ENCODE results near the gene NDC80. TPM values are rescaled to one million over a fixed set of nuclear protein-coding genes. Genes with fewer than 3 reads are reported as not detected.
"Not testable (repeated sequence)": the region's sequence is repeated elsewhere in the genome, so short reads cannot be mapped to it uniquely, and the experiment has no call there.

NDC80 gene
- total RNA-seq, 1 experiment from 2014 or later = 46.9 TPM

DNA sequence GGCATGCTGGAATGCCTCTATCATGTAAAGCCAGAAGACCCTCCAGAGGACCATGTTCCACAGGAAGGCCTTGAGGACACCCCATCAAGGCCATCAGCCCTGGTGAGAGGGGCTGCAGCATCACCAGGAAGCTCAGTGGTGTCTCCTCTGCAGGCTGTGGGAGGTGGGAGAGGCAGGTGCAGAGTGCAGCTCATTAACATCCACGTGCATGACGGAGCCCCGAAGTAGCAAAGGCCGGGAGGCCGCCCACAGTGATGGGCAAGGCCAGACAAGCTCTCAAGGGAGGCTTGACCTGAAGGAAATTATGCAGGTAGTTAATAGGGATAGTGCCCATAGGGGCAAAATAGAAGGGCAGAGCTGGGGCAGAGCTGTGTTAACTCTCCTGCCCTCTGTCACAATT, 53.9 kb downstream of the NDC80 start:
- DNase-seq (ENCODE audit: low read depth) = no peak

DNA sequence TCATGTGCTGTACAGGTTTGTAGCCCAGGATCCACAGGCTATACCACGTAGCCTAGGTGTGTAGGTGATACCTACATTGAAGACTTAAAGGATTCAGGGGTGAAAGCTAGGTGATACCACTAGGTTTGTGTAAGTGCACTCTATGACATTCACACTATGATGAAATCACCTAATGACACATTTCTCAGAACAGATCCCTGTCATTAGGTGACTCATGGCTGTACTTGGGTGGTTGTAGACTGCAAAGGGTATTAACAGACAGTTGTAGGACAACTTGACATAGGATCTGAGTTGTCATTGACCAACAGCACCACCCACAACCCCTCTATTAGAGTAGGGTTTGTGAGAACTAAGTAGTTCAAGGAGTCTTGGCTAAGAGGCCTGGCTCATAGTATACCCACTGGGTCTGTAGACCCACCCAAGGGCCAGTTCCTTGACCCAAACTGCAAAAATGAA, 56.5 kb downstream of the NDC80 start:
- DNase-seq (ENCODE audit: low read depth) = peak; percentile 61

DNA sequence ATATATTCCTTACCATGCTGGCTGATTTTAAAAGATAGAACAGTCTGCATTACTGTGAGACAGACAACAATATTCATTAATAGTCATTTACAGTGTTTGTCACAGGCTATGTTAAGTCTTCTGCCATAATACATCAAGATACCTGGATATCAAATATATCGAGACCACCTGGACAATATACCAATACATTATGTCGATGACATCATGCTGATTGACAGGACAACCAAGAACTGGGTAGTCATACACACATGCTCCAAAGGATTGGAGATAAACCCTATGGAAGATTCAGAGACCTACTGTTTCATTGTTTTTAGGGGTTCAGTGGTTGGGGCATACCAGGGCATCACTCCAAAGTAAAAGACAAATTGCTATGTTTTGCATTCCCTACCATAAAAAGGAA, 57.6 kb downstream of the NDC80 start:
- DNase-seq (ENCODE audit: low read depth) = no peak

DNA sequence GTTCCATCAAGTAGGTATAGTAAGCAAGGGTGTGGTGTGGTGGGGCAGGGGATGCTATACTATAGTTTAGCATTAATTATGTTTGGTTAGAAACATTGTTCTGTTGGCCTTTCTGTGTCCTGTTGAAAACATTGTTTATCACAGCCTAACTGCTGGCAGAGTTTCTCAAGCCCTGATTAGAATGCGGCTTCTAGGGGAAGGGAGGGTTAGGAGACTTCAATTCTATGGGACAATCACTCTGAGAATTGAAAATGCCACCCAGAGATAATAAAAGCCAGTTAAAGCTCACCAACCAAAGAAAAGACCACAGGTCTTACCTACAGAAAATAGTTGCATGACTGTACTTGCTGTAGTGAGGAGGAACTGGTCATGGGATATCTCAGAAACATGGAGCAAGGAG, 64.2 kb downstream of the NDC80 start:
- no peak for DNase-seq (ENCODE audit: low read depth)

DNA sequence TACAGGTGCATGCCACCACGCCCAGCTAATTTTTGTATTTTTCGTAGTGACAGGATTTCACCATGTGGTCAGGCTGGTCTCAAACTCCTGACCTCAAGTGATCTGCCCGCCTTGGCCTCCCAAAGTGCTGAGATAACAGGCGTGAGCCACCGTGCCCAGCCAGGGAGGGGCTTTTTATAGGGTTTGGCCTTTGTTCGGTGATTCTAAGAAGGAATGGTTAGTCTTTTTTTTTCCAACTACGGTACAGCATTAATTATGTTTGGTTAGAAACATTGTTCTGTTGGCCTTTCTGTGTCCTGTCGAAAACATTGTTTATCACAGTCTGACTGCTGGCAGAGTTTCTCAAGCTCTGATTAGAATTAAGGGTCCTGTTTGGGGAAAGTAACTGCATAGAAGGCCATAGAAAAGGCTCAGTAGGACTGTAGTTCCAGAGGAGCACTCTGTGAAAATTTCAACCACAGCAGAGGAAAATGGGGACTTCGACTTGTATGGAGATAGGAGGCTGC, 64.8 kb downstream of the NDC80 start:
- DNase-seq (ENCODE audit: low read depth) = no peak

DNA sequence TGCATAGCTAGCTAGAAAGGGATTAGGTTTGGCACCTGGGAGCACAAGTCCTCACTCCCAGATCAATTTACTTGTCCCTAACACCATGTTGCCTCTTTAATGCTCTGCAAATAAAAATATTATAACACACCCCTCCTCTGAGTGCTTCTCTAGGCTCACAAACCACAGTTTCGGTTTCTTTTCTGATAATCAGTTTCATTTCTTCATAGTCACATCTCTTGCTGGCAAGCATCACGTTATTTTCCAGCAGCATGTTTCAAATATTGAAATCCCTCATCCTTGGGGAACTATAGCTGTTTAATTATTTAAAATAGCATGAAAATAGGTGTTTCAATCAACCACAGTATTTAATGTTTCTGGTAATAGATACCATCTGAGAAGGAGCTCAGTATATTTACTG, 70.3 kb downstream of the NDC80 start:
- DNase-seq (ENCODE audit: low read depth) = no peak

DNA sequence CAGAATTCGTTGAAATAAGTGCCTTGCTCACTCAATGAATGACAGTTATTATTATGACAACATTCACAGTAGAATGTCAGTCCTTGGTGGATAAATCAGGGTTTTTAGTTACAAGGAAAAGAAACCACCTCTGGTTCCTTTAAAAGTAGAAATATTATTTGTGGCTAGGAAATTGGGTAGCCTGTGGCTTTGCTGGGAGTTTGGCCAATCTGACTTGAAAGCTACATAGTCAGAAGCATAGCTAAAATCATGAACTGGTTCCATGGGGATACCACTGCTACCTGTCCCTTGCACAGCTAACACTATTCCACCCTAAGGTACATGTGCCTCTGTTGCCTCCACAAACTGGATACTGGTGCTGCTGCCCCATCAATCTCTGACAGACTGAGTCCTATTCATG, 71.4 kb downstream of the NDC80 start:
- no peak for DNase-seq (ENCODE audit: low read depth)

DNA sequence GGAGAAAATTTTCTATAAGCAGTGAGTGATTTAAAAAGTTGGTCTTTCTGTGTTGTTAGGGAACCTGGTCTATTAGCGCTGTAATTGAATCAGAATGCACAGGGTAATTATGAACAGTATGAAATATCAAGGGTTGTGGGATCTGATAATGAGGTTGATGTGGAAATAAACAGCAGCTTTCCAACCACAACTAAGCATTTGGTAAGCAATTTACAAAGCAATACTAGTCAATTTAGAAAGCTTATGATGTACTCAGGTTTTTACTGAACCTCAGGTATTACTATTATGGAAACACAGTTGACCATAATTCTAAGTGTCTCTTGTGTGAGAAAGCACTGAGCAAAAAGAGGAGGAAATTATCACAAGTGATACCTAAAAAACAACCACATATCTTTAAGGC, 73.2 kb downstream of the NDC80 start:
- DNase-seq (ENCODE audit: low read depth) = no peak

DNA sequence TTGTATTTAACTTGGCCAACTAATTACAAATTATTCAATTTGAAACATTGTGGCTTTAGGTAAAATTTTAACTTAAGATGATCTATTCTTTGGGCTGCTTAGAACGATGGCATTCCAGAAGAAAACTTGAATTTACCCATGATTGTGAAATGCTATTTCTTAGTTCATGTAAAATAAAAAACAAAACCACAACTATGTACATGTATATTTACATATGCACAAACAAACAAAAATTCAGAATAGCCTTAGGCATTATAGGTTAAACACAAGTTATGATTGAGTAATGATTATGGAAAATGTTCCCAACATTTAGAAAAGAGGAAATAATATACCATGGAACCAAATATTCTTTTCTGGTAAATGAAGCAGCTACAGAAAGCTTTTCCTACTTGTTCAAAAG, 80.6 kb downstream of the NDC80 start:
- no peak for DNase-seq (ENCODE audit: low read depth)

DNA sequence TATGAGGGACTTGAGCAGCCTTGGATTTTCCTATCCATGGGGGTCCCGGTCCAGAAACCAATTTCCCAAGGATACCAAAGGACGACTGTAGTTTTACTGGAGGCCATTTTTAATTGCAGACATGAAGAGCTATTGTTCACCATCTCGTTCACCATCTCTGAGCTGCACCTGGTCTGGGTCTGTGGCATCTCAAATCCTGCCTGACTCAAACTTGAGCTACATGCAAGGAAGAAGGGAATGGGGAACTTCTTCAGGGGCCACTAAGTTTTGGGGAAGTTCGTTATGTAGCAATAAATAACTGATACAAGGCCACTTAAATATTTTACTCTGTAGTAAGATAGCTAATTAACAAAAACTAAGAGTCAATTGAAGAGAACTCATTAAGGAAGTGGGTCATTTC, 82.1 kb downstream of the NDC80 start:
- no peak for DNase-seq (ENCODE audit: low read depth)

DNA sequence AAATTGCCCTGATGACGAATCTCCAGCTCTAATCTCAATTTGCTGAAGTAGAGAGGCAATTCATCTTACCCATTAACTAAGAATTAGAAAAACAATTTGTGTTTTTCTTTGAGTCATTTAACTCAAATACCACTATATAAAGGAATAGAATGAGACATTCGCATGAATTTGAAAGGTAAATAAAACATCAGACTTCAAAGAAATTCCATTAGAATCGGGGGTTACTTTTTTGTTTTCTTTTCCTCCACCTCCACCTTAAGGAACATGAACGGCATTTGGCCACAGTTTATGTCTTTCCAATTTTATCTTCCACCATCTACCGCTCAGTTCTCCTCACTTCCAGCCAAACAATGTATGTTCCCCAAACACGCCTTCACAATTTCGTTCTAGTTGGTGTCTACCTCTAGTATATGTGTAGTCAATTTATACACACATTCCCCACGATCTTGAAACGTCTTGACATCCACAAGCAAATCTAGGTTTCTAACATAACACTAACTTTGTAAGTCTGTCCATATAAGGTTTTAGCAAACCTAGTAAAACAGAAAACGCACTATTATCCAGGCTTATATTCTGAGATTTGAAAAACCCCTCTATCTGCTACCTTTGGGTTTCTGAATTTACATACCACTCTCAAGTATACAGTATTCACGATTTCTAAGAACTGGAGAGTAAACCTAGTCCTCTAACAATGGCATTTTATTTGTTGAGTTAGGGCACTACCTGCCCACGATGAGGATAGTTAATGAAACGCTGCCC, 83.0 kb downstream of the NDC80 start:
- no peak for DNase-seq (ENCODE audit: low read depth)

DNA sequence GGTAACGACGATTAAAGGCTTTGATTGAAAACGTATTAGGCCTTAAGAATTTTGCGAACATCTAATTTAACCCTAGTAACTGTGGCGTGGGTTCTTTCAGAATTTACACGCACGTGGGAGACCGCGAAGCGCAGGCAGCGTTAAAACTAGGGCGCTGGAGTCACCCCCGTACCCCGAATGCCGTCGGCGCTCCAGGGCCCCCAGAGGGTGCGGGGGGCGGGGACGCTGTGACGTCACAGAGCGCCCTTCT, 83.5 kb downstream of the NDC80 start:
- DNase-seq (ENCODE audit: low read depth) = no peak

DNA sequence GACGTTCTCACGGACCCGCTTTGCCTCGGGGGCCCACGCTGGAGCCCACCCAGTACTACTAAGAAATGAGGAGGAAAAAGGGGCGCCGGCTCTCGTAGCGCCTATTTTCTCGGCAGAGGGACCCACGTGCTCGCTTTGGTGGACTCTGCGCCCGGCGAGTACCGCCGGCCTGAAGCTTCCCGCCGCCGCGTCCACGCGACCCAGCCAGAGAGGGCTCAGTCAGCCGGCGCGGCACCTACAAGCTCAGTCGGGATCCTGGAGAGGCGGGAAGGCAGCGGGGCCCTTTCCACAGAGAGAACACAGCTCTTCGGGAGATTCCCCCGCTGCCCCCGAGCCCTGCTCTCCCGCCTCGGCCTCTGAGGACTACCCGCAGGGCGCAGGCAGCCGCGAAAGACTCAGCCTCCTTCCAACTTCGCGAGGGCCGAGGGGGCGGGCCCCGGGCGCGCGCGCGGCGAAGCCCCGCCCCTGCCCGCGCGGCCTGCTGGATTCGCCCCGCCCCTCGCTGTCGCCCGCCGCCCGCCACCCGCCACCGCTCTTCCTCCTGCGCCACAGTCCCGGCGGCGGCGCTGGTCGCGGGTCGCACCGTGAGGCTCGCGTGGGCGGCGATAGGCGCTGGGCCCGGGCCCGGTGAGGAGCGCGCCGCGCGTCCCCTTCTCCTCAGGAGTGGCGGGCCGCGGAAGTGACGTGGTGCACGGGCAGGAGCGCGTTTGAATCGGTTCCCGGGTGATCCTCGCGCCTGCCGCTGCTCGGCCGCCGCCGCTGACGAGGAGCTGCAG, 84.0 kb downstream of the NDC80 start, which contains the start of gene SMCHD1:
TSS of gene SMCHD1 (plus strand) at position 549 of the 776 bp plus-strand sequence. CDS start 350 bp downstream, outside the sequence.
- peak; percentile 68 for DNase-seq (ENCODE audit: low read depth)

DNA sequence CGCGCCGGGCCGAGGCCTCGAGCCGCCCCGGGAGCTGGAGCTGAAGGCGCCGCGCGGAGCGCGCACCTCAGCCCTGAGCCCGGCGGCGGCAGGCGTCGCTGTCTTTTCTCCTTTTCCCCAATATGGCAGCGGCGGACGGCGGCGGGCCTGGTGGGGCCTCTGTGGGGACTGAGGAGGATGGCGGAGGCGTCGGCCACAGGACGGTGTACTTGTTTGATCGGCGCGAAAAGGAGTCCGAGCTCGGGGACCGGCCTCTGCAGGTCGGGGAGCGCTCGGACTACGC, 84.5 kb downstream of the NDC80 start:
- no peak for DNase-seq (ENCODE audit: low read depth)

DNA sequence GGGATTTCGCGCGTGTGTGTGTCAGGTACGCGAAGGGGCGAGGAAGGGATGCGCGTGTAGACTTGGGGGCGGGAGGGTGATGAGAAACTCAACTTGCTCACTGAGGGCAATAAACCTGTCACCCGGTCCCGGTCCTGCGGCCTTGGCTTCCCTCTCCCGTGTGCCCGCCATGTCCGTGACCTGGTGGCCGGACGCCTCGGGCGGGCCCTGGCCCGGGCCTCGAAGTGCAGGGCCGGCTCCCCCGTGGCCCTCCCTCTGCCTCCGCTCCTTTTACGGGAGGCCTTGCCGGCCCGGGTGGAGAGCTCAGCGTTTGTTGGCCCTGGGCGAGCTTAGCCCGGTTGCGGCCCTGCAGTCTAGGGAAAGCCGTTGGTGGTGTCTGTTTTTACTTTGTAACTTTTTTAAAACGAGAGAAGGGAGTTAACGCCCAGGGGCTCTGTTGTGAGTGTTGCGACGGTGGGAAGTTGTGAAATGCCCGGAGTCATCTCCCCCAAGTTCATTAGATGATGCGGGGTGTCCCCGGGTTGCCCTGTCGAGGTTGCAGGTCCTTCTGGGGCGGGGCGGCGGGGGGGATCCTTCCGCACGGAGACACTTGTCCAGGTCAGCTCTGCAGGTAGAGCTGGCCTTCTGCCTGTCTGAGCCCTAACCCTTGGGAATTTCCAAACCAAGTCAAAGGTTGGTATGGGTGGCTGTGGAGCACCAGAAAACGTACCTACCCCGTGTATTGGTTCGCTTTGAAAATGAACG, 85.1 kb downstream of the NDC80 start:
- no peak for DNase-seq (ENCODE audit: low read depth)

DNA sequence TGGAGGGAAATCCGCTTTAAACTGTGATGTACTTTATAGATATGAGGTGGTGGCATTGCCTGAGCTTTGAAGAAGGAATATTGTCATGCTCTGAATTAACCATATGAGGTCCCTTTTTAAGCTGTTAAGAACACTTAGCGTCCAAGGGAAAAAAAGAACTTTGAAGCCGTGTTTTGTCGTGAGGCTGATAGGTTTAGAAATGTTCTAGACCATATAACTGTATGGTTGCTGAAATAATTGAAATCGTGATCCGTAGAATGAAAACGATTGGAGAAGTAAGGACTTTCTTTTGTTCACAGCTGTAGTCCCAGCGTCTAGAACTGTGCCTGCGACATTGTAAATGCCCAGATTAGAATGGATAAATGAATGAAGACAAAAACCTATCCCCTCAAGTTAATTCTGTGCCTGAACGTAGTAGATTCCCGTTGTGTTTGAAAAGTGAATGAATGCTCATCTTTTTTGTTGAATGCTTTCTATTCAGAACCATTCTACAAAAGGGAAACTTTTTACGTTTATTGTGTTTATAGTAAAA, 85.7 kb downstream of the NDC80 start:
- no peak for DNase-seq (ENCODE audit: low read depth)

DNA sequence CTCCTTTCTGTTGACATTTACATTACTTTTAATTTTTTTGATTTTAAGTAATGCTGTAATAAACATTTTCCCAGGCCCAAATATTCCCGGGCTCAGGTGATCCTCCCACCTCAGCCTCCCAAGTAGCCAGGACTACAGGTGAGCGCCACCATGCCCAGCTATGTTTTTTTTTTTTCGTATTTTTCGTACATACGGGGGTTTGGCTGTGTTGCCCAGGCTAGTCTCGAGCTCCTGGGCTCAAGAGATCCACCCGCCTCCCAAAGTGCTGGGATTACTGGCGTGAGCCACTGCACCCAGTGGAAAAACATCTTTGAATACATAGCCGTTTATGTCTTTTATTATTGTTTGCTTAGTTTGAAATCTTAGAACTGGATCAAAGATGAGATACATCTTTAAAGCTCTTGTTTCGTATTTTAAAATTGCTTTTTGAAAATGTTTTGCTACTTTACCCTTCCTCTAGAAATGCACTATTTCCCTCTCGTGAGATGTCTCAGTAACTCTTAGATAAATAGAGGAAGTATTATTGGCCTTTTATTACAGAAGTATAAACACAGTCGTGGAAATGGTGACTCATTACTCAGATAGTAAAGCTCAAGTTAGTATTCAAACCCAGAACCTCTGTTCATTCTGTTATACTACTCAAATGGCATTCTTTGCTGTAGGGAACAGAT, 86.6 kb downstream of the NDC80 start:
- peak; percentile 56 for DNase-seq (ENCODE audit: low read depth)

DNA sequence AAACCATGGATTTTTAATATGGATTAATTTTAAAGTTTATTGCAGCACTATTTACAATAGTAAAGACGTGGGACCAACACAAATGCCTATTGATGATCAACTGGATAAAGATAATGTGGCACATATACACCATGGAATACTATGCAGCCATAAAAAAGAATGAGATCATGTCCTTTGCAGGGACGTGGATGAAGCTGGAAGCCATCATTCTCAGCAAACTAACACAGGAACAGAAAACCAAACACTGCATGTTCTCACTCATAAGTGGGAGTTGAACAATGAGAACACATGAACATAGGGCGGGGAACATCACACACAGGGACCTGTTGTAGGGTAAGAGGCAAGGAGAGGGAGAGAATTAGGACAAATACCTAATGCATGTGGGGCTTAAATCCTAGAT, 89.5 kb downstream of the NDC80 start:
- DNase-seq (ENCODE audit: low read depth) = not testable (repeated sequence)

DNA sequence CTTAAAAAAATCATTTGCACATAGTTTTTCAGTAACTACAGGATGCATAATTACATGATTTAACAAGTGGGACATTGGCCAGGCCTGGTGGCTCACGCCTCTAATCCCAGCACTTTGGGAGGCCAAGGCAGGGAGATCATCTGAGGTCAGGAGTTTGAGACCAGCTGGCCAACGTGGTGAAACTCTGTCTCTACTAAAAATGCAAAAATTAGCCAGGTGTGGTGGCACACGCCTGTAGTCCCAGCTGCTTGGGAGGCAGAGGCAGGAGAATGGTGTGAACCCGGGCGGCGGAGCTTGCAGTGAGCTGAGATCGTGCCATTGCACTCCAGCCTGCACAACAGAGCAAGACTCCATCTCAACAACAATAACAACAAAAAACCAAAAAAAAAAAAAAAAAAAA, 90.9 kb downstream of the NDC80 start:
- DNase-seq (ENCODE audit: low read depth) = not testable (repeated sequence)

DNA sequence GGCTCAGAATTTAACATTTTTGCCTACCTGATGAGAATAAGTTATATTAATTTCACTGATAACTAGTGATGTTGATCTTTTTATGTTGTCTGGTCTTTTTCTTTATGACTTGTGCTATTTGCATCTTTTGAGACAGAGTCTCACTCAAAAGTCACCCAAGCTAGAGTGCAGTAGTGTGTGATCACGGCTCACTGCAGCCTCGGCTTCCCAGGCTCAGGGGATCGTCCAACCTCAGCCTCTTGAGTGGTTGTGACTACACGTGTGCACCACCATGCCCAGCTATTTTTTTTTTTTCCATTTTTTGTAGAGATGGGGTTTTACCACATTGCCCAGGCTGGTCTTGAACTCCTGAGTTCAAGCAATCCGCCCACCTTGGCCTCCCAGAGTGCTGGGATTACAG, 91.6 kb downstream of the NDC80 start:
- no peak for DNase-seq (ENCODE audit: low read depth)
